ENCODE results near the gene NR0B1. TPM values are rescaled to one million over a fixed set of nuclear protein-coding genes. Genes with fewer than 3 reads are reported as not detected.

The NR0B1 gene
- total and polyA plus RNA-seq, 2 experiments from 2014 or later: 0.26 to 0.45 TPM

- H2AFZ ChIP-seq: no peak overlapping the region
- no peaks in the 10 kb centered on the region for H3K79me2 ChIP-seq (replicated peaks; ENCODE audit: insufficient read depth)
- no peaks in the 10 kb centered on the region for H3K36me3 ChIP-seq (ENCODE audit: insufficient read depth)
- no peaks in the 10 kb centered on the region for H3K9me2 ChIP-seq (ENCODE audit: insufficient read depth)
- DNase-seq (ENCODE audit: low spot score) (no peak), ATAC-seq (no peak)
- Mint-ChIP-seq H3K9me3 (peaks cover 15% of the 10 kb centered on the region; the same call in 2 of the 3 replicates), H3K36me3 (ENCODE audit: low read depth) (no peaks in the 10 kb centered on the region), H3K27ac (no peak overlapping the region), H3K27me3 (ENCODE audit: insufficient read depth, low read depth, poor library complexity) (no peaks in the 10 kb centered on the region), H3K4me3 (no peak overlapping the region), H3K4me1 (no peaks in the 10 kb centered on the region)
- TF ChIP-seq EZH2 (IDR thresholded peaks at IDR 0.05; ENCODE audit: low read depth, unreplicated experiment) (no peak), CTCF (conservative IDR thresholded peaks at IDR 0.05; ENCODE audit: low read depth in 2 of 2) (no peak), ZNF331 (CRISPR knock-in tag; IDR thresholded peaks at IDR 0.05; ENCODE audit: low read depth) (no peak), NANOG (IDR thresholded peaks at IDR 0.05; ENCODE audit: borderline replicate concordance) (no peak), POLR2AphosphoS5 (IDR thresholded peaks at IDR 0.05; ENCODE audit: low read depth) (no peak), ETS1 (IDR thresholded peaks at IDR 0.05) (no peak), ZNF114 (CRISPR knock-in tag; IDR thresholded peaks at IDR 0.05) (no peak), CREB1 (CRISPR knock-in tag; IDR thresholded peaks at IDR 0.05; ENCODE audit: low read depth) (no peak), JUNB (IDR thresholded peaks at IDR 0.05; ENCODE audit: unreplicated experiment) (no peak), REST (IDR thresholded peaks at IDR 0.05; ENCODE audit: unreplicated experiment) (no peak), ZNF462 (CRISPR knock-in tag; IDR thresholded peaks at IDR 0.05) (no peak), STAT1 (IDR thresholded peaks at IDR 0.05; ENCODE audit: unreplicated experiment) (no peak)
- H3F3A ChIP-seq (replicated peaks; ENCODE audit: low read depth): no peaks in the 10 kb centered on the region
- H3K27me3 ChIP-seq (ENCODE audit: insufficient read depth): no peaks in the 10 kb centered on the region
- no peaks in the 10 kb centered on the region for H3K4me1 ChIP-seq (ENCODE audit: insufficient read depth)
- H3K4me3 ChIP-seq: no peak overlapping the region
- H3K27ac ChIP-seq (ENCODE audit: low read depth): no peak overlapping the region
- no peaks in the 10 kb centered on the region for H4K20me1 ChIP-seq (replicated peaks; ENCODE audit: insufficient read depth)
- H3K4me2 ChIP-seq: no peak overlapping the region
Observed at GRCh38 chrX:30349946-30350345, 40.8 kb upstream of the NR0B1 start.

All from GM23338 (cell line).